CD14-positive monocyte (primary cell): ENCODE data around the gene BUD23. TPM values are rescaled to one million over a fixed set of nuclear protein-coding genes. Genes with fewer than 3 reads are reported as not detected.

Experiments used
- DNase-seq, 3 donors: peaks; one replicate each; pipeline ENCODE4 v3.0.0-alpha.2; 2011 to 2022
- H2AFZ ChIP-seq: 2 replicates; pipeline ENCODE4 v1.6.0; 2012; ENCODE audit warnings: mild to moderate bottlenecking, low read depth, low read length, inconsistent platforms; ENCODE audit not compliant: insufficient read depth, poor library complexity, severe bottlenecking
- H3K27ac ChIP-seq, 2 donors: 1 replicate in 1 of 2; 2 replicates in 1 of 2; pipeline ENCODE4 v1.5.1; 2012 to 2013; ENCODE audit warnings: low read length in 2 of 2, control low read depth in 1 of 2, inconsistent platforms in 1 of 2, low read depth in 1 of 2, mild to moderate bottlenecking in 1 of 2
- H3K27me3 ChIP-seq, 2 donors: one replicate each; pipeline versions ENCODE4 v1.6.0 to v1.6.1; 2011 to 2013; ENCODE audit warnings: low read length in 2 of 2; ENCODE audit not compliant: control insufficient read depth in 2 of 2, insufficient read depth in 2 of 2
- H3K36me3 ChIP-seq, 2 donors: replicated peaks in 1 of 2; 1 replicate in 1 of 2; 2 replicates in 1 of 2; pipeline versions ENCODE4 v1.5.1 to v1.6.1; 2012 to 2013; ENCODE audit warnings: low read length in 2 of 2, control low read depth in 1 of 2, inconsistent platforms in 1 of 2, mild to moderate bottlenecking in 1 of 2; ENCODE audit not compliant: insufficient read depth in 2 of 2, control insufficient read depth in 1 of 2
- H3K4me1 ChIP-seq, 2 donors: 1 replicate in 1 of 2; 2 replicates in 1 of 2; pipeline versions ENCODE4 v1.5.1 to v1.6.1; 2012 to 2013; ENCODE audit warnings: low read length in 2 of 2, control low read depth in 1 of 2, inconsistent platforms in 1 of 2, mild to moderate bottlenecking in 1 of 2, moderate library complexity in 1 of 2; ENCODE audit not compliant: insufficient read depth in 2 of 2, control insufficient read depth in 1 of 2
- H3K4me2 ChIP-seq: replicated peaks from 2 replicates; pipeline ENCODE3; 2012; ENCODE audit warnings: low read length, moderate library complexity, mild to moderate bottlenecking; ENCODE audit not compliant: poor library complexity, severe bottlenecking; ENCODE audit errors: extremely low read depth
- H3K4me3 ChIP-seq, 3 experiments: fragments of 200-600 bp in 1 of 3; sonication (generic) in 1 of 3; replicated peaks in 1 of 3; 1 replicate in 2 of 3; 2 replicates in 1 of 3; pipeline ENCODE4 v1.5.1; 2011 to 2013; ENCODE audit warnings: low read length in 3 of 3, mild to moderate bottlenecking in 3 of 3, control low read depth in 2 of 3, low read depth in 2 of 3, inconsistent platforms in 1 of 3, moderate library complexity in 1 of 3
- H3K79me2 ChIP-seq: 2 replicates; pipeline ENCODE4 v1.6.0; 2012; ENCODE audit warnings: mild to moderate bottlenecking, control low read depth, inconsistent platforms, low read length, moderate library complexity; ENCODE audit not compliant: insufficient read depth
- H3K9ac ChIP-seq: 2 replicates; pipeline ENCODE4 v1.6.0; 2017; ENCODE audit warnings: low read length, mild to moderate bottlenecking; ENCODE audit not compliant: insufficient read depth, poor library complexity, severe bottlenecking
- H3K9me3 ChIP-seq, 2 donors: replicated peaks in 1 of 2; 1 replicate in 1 of 2; 2 replicates in 1 of 2; pipeline versions ENCODE4 v1.5.1 to v1.6.1; 2012 to 2013; ENCODE audit warnings: low read length in 2 of 2, control low read depth in 1 of 2; ENCODE audit not compliant: control insufficient read depth in 1 of 2, insufficient read depth in 1 of 2
- H4K20me1 ChIP-seq: 2 replicates; pipeline ENCODE4 v1.6.0; 2012; ENCODE audit warnings: mild to moderate bottlenecking, low read length, control low read depth, moderate library complexity; ENCODE audit not compliant: insufficient read depth
- H3K27ac Mint-ChIP-seq, 7 donors: one replicate each; pipeline ENCODE4 v1.8.0; 2020; ENCODE audit warnings: mild to moderate bottlenecking in 7 of 7, mixed read lengths in 7 of 7, moderate library complexity in 6 of 7, inconsistent platforms in 2 of 7
- H3K27me3 Mint-ChIP-seq, 3 donors: one replicate each; pipeline ENCODE4 v1.8.0; 2021 to 2022; ENCODE audit warnings: low read depth in 3 of 3, mild to moderate bottlenecking in 3 of 3, mixed read lengths in 3 of 3, moderate library complexity in 3 of 3, inconsistent platforms in 1 of 3
- H3K36me3 Mint-ChIP-seq, 2 donors: one replicate each; pipeline ENCODE4 v1.8.0; 2020; ENCODE audit warnings: mixed read lengths in 2 of 2, inconsistent platforms in 1 of 2, mild to moderate bottlenecking in 1 of 2
- H3K4me1 Mint-ChIP-seq: one replicate; pipeline ENCODE4 v1.8.0; 2020; ENCODE audit warnings: mild to moderate bottlenecking, mixed read lengths
- H3K4me3 Mint-ChIP-seq, 2 donors: one replicate each; pipeline ENCODE4 v1.8.0; 2020; ENCODE audit warnings: mild to moderate bottlenecking in 2 of 2, mixed read lengths in 2 of 2, moderate library complexity in 1 of 2
- H3K9me3 Mint-ChIP-seq, 7 donors: one replicate each; pipeline ENCODE4 v1.8.0; 2020 to 2022; ENCODE audit warnings: mixed read lengths in 7 of 7, mild to moderate bottlenecking in 6 of 7, moderate library complexity in 6 of 7, inconsistent platforms in 2 of 7
- CTCF ChIP-seq: fragments of 200-600 bp; IDR thresholded peaks from one replicate; pipeline ENCODE4 v1.8.0; 2022; ENCODE audit warnings: antibody characterized with exemption, mild to moderate bottlenecking
- WGBS: methylation state at CpG from one replicate; pipeline ENCODE4 v1.1.5; 2013; ENCODE audit warnings: missing lambda C conversion rate; ENCODE audit not compliant: insufficient coverage; 5-methylcytosine and 5-hydroxymethylcytosine counted together
- intact Hi-C, 2 donors: fragments of 100-400 bp; cut with micrococcal nuclease; formaldehyde crosslinking; loops; one replicate each; pipeline versions ENCODE4 v1.15.0 to v1.15.1; 2023
- polyA plus RNA-seq, 3 donors: library from polyadenylated mRNA; depleted of rRNA in 1 of 3; unstranded in 2 of 3; stranded (reverse) in 1 of 3; fragments of 300-500 nt in 2 of 3; fragments of >200 nt in 1 of 3; fragmentation: Illumina TruSeq in 2 of 3; gene quantifications; 1 replicate in 2 of 3; 2 replicates in 1 of 3; pipeline ENCODE4 v1.2.3, GENCODE V29; 2012 to 2021

Gene BUD23
- polyA plus RNA-seq, 3 donors, result 44.5 to 51.9 (median 51.1) TPM

DNA sequence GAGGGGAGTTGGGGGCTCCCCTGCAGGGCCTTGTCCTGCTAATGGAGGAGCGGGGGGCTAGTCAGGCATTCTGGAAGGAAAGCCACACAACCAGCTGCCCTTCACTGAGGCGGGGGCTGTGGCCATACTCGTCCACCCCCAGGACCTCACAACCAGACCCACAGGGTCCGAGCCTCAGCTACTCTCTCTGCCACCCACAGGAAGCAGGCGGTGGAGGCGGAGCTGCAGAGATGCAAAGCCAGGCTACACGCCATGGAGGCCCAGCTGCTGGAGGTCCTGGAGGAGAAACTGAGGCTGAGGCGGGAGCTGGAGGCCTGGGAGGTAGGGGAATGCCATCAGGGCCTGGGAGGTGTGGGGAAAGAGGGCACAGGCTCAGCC, 52.1 kb downstream of the BUD23 start:
- H3K4me3 Mint-ChIP-seq, result no peak overlapping the region
- peaks cover 12 to 23% of the 10 kb centered on the region in 2 donors for H3K36me3 Mint-ChIP-seq
- Histone ChIP-seq H3K4me3 (no peak overlapping the region), H3K9ac (no peak overlapping the region), H2AFZ (no peak overlapping the region), H3K4me1 (peaks cover 30 to 47% of the 10 kb centered on the region in 2 donors), H3K27ac (no peak overlapping the region), H4K20me1 (peaks cover 12% of the 10 kb centered on the region), H3K79me2 (peaks cover 5% of the 10 kb centered on the region), H3K9me3 (peaks cover 0 to 7% of the 10 kb centered on the region in 2 donors), H3K4me2 (no peak overlapping the region), H3K27me3 (peaks cover 0 to 10% of the 10 kb centered on the region in 2 donors), H3K36me3 (peaks cover 13 to 15% of the 10 kb centered on the region in 2 donors)
- H3K27ac Mint-ChIP-seq, result peak overlapping the region in 4 of 7 donors; percentile 35 to 88 (median 61)
- intact Hi-C loops, result loop anchor here (5.0 to 10.0 kb wide), 2 partner anchors 53 to 119 kb away; partner anchors contain the start of genes BUD23 (in 2 of the 2) and DNAJC30 (in 2 of the 2)
- peaks cover 0 to 11% (median 5%) of the 10 kb centered on the region in 7 donors for H3K9me3 Mint-ChIP-seq
- no peak for DNase-seq
- 85% methylated on average over 8 of the region's 8 CpGs for WGBS
- H3K4me1 Mint-ChIP-seq, result peaks cover 28% of the 10 kb centered on the region
- no peak for TF ChIP-seq CTCF
- peaks cover 16 to 41% (median 33%) of the 10 kb centered on the region in 3 donors for H3K27me3 Mint-ChIP-seq

- 96% methylated on average over 8 of the region's 14 CpGs for WGBS
- Mint-ChIP-seq H3K9me3 (peaks cover 0 to 9% (median 5%) of the 10 kb centered on the region in 7 donors), H3K36me3 (peaks cover 12 to 23% of the 10 kb centered on the region in 2 donors), H3K4me3 (no peak overlapping the region), H3K27ac (peak overlapping the region in 1 of 7 donors; percentile 66), H3K27me3 (peaks cover 18 to 34% (median 27%) of the 10 kb centered on the region in 3 donors), H3K4me1 (peaks cover 22% of the 10 kb centered on the region)
- Histone ChIP-seq H3K4me2 (no peak overlapping the region), H4K20me1 (peaks cover 12% of the 10 kb centered on the region), H3K27ac (no peak overlapping the region), H2AFZ (no peak overlapping the region), H3K27me3 (peaks cover 0 to 9% of the 10 kb centered on the region in 2 donors), H3K9me3 (peaks cover 0 to 7% of the 10 kb centered on the region in 2 donors), H3K36me3 (peaks cover 13 to 15% of the 10 kb centered on the region in 2 donors), H3K4me1 (peaks cover 26 to 39% of the 10 kb centered on the region in 2 donors), H3K9ac (no peak overlapping the region), H3K4me3 (no peak overlapping the region), H3K79me2 (peaks cover 5% of the 10 kb centered on the region)
- DNase-seq, result no peak
- no peak for TF ChIP-seq CTCF
- intact Hi-C loops, result loop anchor here (5.0 to 10.0 kb wide), 2 partner anchors 55 to 118 kb away; partner anchors contain the start of genes BUD23 (in 2 of the 2) and DNAJC30 (in 2 of the 2)
Measured at GRCh38 chr7:73736885-73737284, 53.5 kb downstream of the BUD23 start.
